Measurements from ENCODE around the gene CD52. TPM values are rescaled to one million over a fixed set of nuclear protein-coding genes. Genes with fewer than 3 reads are reported as not detected.

The CD52 gene
- total RNA-seq, 2 donors from 2014 or later = 218 to 542 TPM

- Mint-ChIP-seq H3K36me3 (ENCODE audit: low read depth) (peaks cover 8% of the 10 kb centered on the region), H3K27me3 (peaks cover 5% of the 10 kb centered on the region), H3K4me3 (peak overlapping the region; percentile 84), H3K9me3 (no peaks in the 10 kb centered on the region), H3K4me1 (peaks cover 23% of the 10 kb centered on the region), H3K27ac (peak overlapping the region; percentile 86)
- ATAC-seq (replicated peaks) = peak; percentile 29
Measured at GRCh38 chr1:26359981-26360806, 42.4 kb downstream of the CD52 start.

- no peak for ATAC-seq (replicated peaks)
- peaks cover 5% of the 10 kb centered on the region for H3K27me3 Mint-ChIP-seq
- H3K4me1 Mint-ChIP-seq = peaks cover 23% of the 10 kb centered on the region
- H3K27ac Mint-ChIP-seq = no peak overlapping the region
- H3K36me3 Mint-ChIP-seq (ENCODE audit: low read depth) = peaks cover 8% of the 10 kb centered on the region
- peak overlapping the region; percentile 84 for H3K4me3 Mint-ChIP-seq
- H3K9me3 Mint-ChIP-seq = no peaks in the 10 kb centered on the region
Measured at GRCh38 chr1:26360807-26361604, 43.2 kb downstream of the CD52 start.

- no peak overlapping the region for H3K4me3 Mint-ChIP-seq
- ATAC-seq (replicated peaks) = no peak
- peaks cover 23% of the 10 kb centered on the region for H3K4me1 Mint-ChIP-seq
- peaks cover 5% of the 10 kb centered on the region for H3K27me3 Mint-ChIP-seq
- H3K27ac Mint-ChIP-seq = no peak overlapping the region
- H3K9me3 Mint-ChIP-seq = no peaks in the 10 kb centered on the region
- H3K36me3 Mint-ChIP-seq (ENCODE audit: low read depth) = peaks cover 8% of the 10 kb centered on the region
Measured at GRCh38 chr1:26361605-26362122, 43.9 kb downstream of the CD52 start.

GRCh38 chr1:26362331-26362730 is 44.6 kb downstream of the CD52 start:
- H3K27ac Mint-ChIP-seq = no peak overlapping the region
- peaks cover 5% of the 10 kb centered on the region for H3K27me3 Mint-ChIP-seq
- ATAC-seq (replicated peaks) = no peak
- no peaks in the 10 kb centered on the region for H3K9me3 Mint-ChIP-seq
- peaks cover 23% of the 10 kb centered on the region for H3K4me1 Mint-ChIP-seq
- no peak overlapping the region for H3K4me3 Mint-ChIP-seq
- H3K36me3 Mint-ChIP-seq (ENCODE audit: low read depth) = peaks cover 8% of the 10 kb centered on the region

GRCh38 chr1:26363549-26364448 is 46.0 kb downstream of the CD52 start:
- H3K27ac Mint-ChIP-seq = no peak overlapping the region
- ATAC-seq (replicated peaks) = peak; percentile 81
- no peak overlapping the region for H3K4me3 Mint-ChIP-seq
- H3K27me3 Mint-ChIP-seq = peaks cover 5% of the 10 kb centered on the region
- no peaks in the 10 kb centered on the region for H3K9me3 Mint-ChIP-seq
- peaks cover 5% of the 10 kb centered on the region for H3K36me3 Mint-ChIP-seq (ENCODE audit: low read depth)
- H3K4me1 Mint-ChIP-seq = peaks cover 19% of the 10 kb centered on the region

DNA sequence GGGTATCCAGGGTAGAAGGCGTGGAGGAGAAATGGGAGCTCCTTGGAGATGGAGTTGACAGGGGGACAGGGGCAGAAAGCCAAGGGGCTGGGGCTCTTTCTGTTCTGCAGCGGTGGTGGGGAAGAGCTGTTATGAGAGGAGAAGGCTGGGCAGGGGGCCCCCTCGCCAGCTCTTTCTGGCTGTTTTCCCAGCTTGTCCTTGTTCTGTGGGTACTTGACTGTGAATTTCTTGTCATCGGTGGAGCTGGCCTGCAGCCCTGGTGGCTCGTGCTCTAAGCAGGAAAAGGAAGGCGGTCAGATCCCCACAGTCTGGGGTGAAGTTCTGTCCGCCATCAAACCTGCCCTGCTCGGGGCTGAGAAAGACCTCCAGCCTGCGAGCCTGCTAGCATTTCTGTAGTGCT is 47.2 kb downstream of the CD52 start:
- H3K9me3 Mint-ChIP-seq = no peaks in the 10 kb centered on the region
- H3K27ac Mint-ChIP-seq = no peak overlapping the region
- peaks cover 5% of the 10 kb centered on the region for H3K27me3 Mint-ChIP-seq
- H3K4me3 Mint-ChIP-seq = no peak overlapping the region
- peaks cover 10% of the 10 kb centered on the region for H3K4me1 Mint-ChIP-seq
- no peak for ATAC-seq (replicated peaks)
- H3K36me3 Mint-ChIP-seq (ENCODE audit: low read depth) = peaks cover 4% of the 10 kb centered on the region

DNA sequence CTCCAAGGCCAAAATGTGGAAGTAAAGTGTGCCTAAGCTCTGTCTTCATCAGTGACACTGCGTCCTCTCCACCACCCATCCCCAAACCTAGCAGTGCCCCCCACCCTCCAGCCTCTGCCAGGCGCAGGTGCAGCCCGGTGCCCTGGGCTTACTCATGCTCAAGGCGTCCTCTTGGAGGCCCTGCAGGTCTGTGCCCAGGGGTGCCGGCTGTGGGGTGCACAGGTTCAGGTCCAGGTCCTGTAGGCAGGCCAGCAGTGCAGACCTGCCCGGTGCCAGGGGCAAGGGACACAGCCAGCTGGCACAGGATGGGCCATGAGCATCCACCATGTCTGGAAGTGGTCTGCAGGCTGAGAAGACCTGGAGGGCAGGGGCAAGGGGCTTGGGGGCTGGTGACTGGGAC is 49.7 kb downstream of the CD52 start:
- no peak overlapping the region for H3K4me3 Mint-ChIP-seq
- H3K27ac Mint-ChIP-seq = no peak overlapping the region
- no peaks in the 10 kb centered on the region for H3K36me3 Mint-ChIP-seq (ENCODE audit: low read depth)
- H3K9me3 Mint-ChIP-seq = no peaks in the 10 kb centered on the region
- peaks cover 18% of the 10 kb centered on the region for H3K4me1 Mint-ChIP-seq
- no peak for ATAC-seq (replicated peaks)
- H3K27me3 Mint-ChIP-seq = no peaks in the 10 kb centered on the region

GRCh38 chr1:26368006-26368405 is 50.2 kb downstream of the CD52 start:
- H3K9me3 Mint-ChIP-seq = no peaks in the 10 kb centered on the region
- no peak overlapping the region for H3K4me3 Mint-ChIP-seq
- peaks cover 22% of the 10 kb centered on the region for H3K4me1 Mint-ChIP-seq
- H3K36me3 Mint-ChIP-seq (ENCODE audit: low read depth) = no peaks in the 10 kb centered on the region
- no peak for ATAC-seq (replicated peaks)
- H3K27me3 Mint-ChIP-seq = no peaks in the 10 kb centered on the region
- no peak overlapping the region for H3K27ac Mint-ChIP-seq

DNA sequence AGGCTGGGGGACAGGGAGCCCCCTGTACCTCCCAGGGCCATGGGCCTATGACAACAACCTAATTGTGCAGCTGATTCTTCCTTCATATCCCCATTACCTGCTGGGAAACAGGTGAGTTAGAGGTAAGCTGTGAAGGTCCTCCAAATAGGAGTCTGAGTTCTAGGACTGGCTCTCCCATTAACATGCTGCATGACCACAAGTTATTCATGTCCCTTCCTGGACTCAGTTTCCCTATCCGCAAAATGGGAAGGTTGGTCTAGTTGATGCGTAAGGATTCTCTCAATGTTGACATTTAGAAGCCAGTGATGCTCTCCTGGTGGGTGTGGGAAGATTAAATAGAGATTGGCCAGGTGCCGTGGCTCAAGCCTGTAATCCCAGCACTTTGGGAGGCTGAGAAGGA is 50.7 kb downstream of the CD52 start:
- H3K27ac Mint-ChIP-seq = no peak overlapping the region
- no peak overlapping the region for H3K4me3 Mint-ChIP-seq
- H3K4me1 Mint-ChIP-seq = peaks cover 25% of the 10 kb centered on the region
- no peak for ATAC-seq (replicated peaks)
- H3K36me3 Mint-ChIP-seq (ENCODE audit: low read depth) = no peaks in the 10 kb centered on the region
- no peaks in the 10 kb centered on the region for H3K27me3 Mint-ChIP-seq
- H3K9me3 Mint-ChIP-seq = no peaks in the 10 kb centered on the region

Other genes with a start within 250 kb of the CD52 start
- 10 to 100 TPM; 11.2 to 12.3 TPM for gene PDIK1L, start 206.1 kb upstream of the CD52 start, total RNA-seq
- not detected for gene FAM110D, start 158.9 kb upstream of the CD52 start, total RNA-seq
- not detected for gene C1orf232, start 149.0 kb upstream of the CD52 start, total RNA-seq
- 10 to 100 TPM; 20.4 to 52.4 TPM for gene ZNF593, start 148.1 kb upstream of the CD52 start, total RNA-seq
- gene ZNF593OS, start 146.1 kb upstream of the CD52 start, total RNA-seq = not detected
- 1 to 10 TPM; 2.9 to 4.6 TPM for gene CNKSR1, start 140.5 kb upstream of the CD52 start, total RNA-seq
- gene CATSPER4, start 127.4 kb upstream of the CD52 start, total RNA-seq = not detected
- gene CEP85, start 83.8 kb upstream of the CD52 start, total RNA-seq = 10 to 100 TPM; 34.8 to 37.7 TPM
- 100 to 1,000 TPM; 258 to 280 TPM for gene SH3BGRL3, start 37.9 kb upstream of the CD52 start, total RNA-seq
- gene UBXN11, start 11.3 kb upstream of the CD52 start, total RNA-seq = 10 to 100 TPM; 17.9 to 23.2 TPM
- 10 to 100 TPM in 1 of 2 donors, under 1 TPM in 1; 0.37 to 13.6 TPM for gene CRYBG2, start 36.2 kb downstream of the CD52 start, total RNA-seq
- not detected for gene ZNF683, start 54.8 kb downstream of the CD52 start, total RNA-seq
- not detected for gene LIN28A, start 92.9 kb downstream of the CD52 start, total RNA-seq
- gene DHDDS, start 114.4 kb downstream of the CD52 start, total RNA-seq = 10 to 100 TPM; 55.7 to 56.6 TPM
- gene HMGN2, start 154.5 kb downstream of the CD52 start, total RNA-seq = 100 to 1,000 TPM; 551 to 805 TPM
- 100 to 1,000 TPM; 154 to 211 TPM for gene RPS6KA1, start 211.8 kb downstream of the CD52 start, total RNA-seq